ENCODE results near the gene SLC13A2.
"Not testable (repeated sequence)": the region's sequence is repeated elsewhere in the genome, so short reads cannot be mapped to it uniquely, and the experiment has no call there.

SLC13A2 gene

GRCh38 chr17:28514561-28515002, 41.1 kb downstream of the SLC13A2 start:
- no peak for DNase-seq

GRCh38 chr17:28515518-28515917, 42.1 kb downstream of the SLC13A2 start:
- no peak for ATAC-seq

More at GRCh38 chr17:28514561-28515002, 41.1 kb downstream of the SLC13A2 start:
- ATAC-seq: no peak

GRCh38 chr17:28518132-28518531, 44.7 kb downstream of the SLC13A2 start:
- DNase-seq: no peak

More at GRCh38 chr17:28515518-28515917, 42.1 kb downstream of the SLC13A2 start:
- no peak for DNase-seq

GRCh38 chr17:28518578-28518977, 45.1 kb downstream of the SLC13A2 start:
- no peak for DNase-seq
- no peak for ATAC-seq

More at GRCh38 chr17:28518132-28518531, 44.7 kb downstream of the SLC13A2 start:
- ATAC-seq: no peak

- no peak for ATAC-seq
- no peak for DNase-seq
These were observed 45.8 kb downstream of the SLC13A2 start for GRCh38 chr17:28519236-28519635.

GRCh38 chr17:28520687-28521086, 47.2 kb downstream of the SLC13A2 start:
- DNase-seq (no peak), ATAC-seq (no peak)

GRCh38 chr17:28521311-28522085, 48.1 kb downstream of the SLC13A2 start:
- ATAC-seq: no peak

GRCh38 chr17:28522281-28522680, 48.8 kb downstream of the SLC13A2 start:
- not testable (repeated sequence) for ATAC-seq, DNase-seq

More at GRCh38 chr17:28521311-28522085, 48.1 kb downstream of the SLC13A2 start:
- DNase-seq: no peak

- no peak for DNase-seq
- ATAC-seq: no peak
These were observed 49.7 kb downstream of the SLC13A2 start for GRCh38 chr17:28523186-28523585.

GRCh38 chr17:28523876-28524275, 50.4 kb downstream of the SLC13A2 start:
- ATAC-seq (no peak), DNase-seq (no peak)

GRCh38 chr17:28524476-28525424, 51.3 kb downstream of the SLC13A2 start:
- DNase-seq: no peak

GRCh38 chr17:28526381-28526780, 52.9 kb downstream of the SLC13A2 start:
- no peak for DNase-seq
- ATAC-seq: no peak

More at GRCh38 chr17:28524476-28525424, 51.3 kb downstream of the SLC13A2 start:
- ATAC-seq: no peak

- no peak for DNase-seq
- ATAC-seq: no peak
These were observed 53.8 kb downstream of the SLC13A2 start for GRCh38 chr17:28527181-28527681.

- ATAC-seq: no peak
- DNase-seq: no peak
These were observed 54.4 kb downstream of the SLC13A2 start for GRCh38 chr17:28527859-28528258.

- DNase-seq (no peak), ATAC-seq (no peak)
These were observed 55.0 kb downstream of the SLC13A2 start for GRCh38 chr17:28528327-28529012.

- ATAC-seq (no peak), DNase-seq (no peak)
These were observed 55.6 kb downstream of the SLC13A2 start for GRCh38 chr17:28529013-28529400.

GRCh38 chr17:28530250-28530649, 56.8 kb downstream of the SLC13A2 start:
- no peak for ATAC-seq
- no peak for DNase-seq

GRCh38 chr17:28530926-28531325, 57.5 kb downstream of the SLC13A2 start:
- ATAC-seq: no peak
- no peak for DNase-seq

- DNase-seq (no peak), ATAC-seq (no peak)
These were observed 58.9 kb downstream of the SLC13A2 start for GRCh38 chr17:28532050-28532960.

GRCh38 chr17:28533091-28533807, 59.8 kb downstream of the SLC13A2 start:
- ATAC-seq: no peak
- no peak for DNase-seq
